VCaP (cell line): ENCODE measurements around the gene CDCA8.

Experiments used
- H3K27ac ChIP-seq: fragments of 450-650 bp; 2 replicates; pipeline ENCODE4 v1.5.1; 2017
- TF ChIP-seq, protein P1 (sequence below): fragments of 450-650 bp; conservative IDR thresholded peaks from 2 replicates; pipeline ENCODE4 v1.5.1; 2017; ENCODE audit warnings: mild to moderate bottlenecking, moderate library complexity

Gene CDCA8

DNA sequence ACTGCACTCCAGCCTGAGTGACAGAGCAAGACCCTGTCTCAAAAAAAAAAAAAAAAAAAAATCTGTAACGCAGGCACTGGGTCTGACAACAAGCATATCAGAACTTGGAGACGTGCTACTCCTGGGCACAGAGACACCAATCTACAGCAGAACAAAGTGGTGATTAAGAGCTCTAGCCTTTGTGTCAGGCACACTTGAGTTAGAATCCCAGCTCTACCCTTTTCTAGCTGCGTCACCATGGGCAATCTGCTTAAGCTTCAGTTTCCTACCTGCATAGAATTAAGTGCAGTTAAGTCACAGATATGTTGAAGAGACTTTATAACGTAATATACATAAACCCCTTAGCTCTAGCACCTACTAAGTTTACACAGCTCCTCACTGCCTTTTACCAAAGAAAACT is 3.4 kb upstream of the CDCA8 start:
- TF ChIP-seq, protein P1, sequence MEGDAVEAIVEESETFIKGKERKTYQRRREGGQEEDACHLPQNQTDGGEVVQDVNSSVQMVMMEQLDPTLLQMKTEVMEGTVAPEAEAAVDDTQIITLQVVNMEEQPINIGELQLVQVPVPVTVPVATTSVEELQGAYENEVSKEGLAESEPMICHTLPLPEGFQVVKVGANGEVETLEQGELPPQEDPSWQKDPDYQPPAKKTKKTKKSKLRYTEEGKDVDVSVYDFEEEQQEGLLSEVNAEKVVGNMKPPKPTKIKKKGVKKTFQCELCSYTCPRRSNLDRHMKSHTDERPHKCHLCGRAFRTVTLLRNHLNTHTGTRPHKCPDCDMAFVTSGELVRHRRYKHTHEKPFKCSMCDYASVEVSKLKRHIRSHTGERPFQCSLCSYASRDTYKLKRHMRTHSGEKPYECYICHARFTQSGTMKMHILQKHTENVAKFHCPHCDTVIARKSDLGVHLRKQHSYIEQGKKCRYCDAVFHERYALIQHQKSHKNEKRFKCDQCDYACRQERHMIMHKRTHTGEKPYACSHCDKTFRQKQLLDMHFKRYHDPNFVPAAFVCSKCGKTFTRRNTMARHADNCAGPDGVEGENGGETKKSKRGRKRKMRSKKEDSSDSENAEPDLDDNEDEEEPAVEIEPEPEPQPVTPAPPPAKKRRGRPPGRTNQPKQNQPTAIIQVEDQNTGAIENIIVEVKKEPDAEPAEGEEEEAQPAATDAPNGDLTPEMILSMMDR = no peak
- peak overlapping the region; percentile 79; the same call in 1 of the 2 replicates for H3K27ac ChIP-seq

DNA sequence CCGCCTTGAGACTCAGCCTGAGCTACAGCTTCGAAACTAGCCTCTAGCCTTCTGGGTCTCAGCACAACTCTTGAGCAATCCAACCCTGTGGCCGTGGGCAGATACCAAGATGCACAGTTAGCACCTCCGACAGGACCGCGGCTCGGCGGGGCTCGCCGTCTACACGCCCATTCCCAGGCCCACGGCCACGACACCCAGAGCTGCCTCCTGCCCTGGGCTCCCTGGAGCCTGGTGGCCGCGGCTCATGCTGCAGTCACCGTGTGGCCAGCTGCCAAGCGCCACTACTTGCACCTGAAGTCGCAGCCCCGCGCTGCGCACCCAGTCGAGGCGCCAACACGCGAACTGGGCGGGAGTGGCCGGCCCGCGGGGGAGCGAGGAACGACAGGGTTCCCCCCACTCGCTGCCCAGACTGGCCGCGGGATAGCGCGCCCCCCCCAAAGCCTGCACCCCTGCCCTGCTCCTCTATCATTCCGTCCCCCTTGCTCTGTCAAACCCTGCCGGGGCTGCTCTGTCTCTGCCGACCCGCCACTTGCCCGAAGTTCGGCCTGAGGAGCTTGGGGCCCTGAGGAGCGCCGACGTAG is 729 bp upstream of the CDCA8 start:
- TF ChIP-seq, protein P1 = no peak
- peak overlapping the region; percentile 79 for H3K27ac ChIP-seq

DNA sequence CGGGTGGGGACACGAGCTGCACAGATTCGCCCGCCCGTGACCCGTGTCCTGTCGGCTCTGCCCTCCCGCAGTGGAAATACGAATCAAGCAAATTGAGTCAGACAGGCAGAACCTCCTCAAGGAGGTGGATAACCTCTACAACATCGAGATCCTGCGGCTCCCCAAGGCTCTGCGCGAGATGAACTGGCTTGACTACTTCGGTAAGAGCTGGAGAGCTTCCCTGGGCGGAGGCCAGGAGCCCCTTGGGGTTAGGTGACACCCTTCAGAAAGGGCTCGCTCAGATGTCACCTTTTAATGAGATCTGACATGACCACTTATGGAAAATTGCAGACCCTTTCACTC is 489 bp downstream of the CDCA8 start:
- TF ChIP-seq, protein P1 = no peak

DNA sequence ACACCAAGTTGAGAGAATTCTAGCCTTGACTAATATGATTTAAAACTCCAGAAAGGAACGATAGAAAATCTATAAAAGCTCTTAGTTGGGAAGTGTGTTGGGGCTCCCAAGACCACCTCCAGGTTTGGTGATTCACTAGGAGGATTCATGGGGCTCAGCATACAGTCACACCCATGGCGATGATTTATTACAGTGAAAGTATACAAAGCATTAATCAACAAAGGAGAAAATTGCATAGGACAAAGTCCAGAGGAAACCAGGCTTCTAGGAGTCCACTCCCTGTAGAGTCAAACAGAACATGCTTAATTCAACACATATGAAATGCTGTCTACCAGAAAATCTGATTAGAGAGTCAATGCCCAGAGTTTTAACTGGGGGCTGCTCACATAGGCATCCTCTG is 4.8 kb downstream of the CDCA8 start:
- TF ChIP-seq, protein P1 = no peak
- no peak overlapping the region for H3K27ac ChIP-seq

More for the DNA sequence above, 489 bp downstream of the CDCA8 start:
- peak overlapping the region; percentile 79; the same call in 1 of the 2 replicates for H3K27ac ChIP-seq

DNA sequence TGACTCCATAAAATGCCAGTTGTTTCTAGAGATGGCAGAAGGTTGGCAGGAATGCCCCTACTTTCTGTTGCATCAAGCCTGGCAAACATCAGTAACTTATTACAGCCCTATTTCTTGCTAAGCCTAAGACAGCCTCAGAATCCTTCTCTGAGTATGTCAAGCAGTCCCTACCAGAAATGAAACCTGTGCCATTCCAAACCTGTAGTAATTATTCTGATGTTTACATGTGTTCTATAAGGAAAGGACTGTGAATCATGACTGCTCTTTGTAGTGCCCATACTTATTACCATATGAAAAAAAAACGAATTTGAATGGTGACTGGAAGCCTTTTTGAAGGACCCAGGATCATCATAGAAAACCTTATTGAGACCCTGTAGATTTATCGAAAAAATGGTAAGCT is 5.4 kb downstream of the CDCA8 start:
- TF ChIP-seq, protein P1 = no peak
- no peak overlapping the region for H3K27ac ChIP-seq

DNA sequence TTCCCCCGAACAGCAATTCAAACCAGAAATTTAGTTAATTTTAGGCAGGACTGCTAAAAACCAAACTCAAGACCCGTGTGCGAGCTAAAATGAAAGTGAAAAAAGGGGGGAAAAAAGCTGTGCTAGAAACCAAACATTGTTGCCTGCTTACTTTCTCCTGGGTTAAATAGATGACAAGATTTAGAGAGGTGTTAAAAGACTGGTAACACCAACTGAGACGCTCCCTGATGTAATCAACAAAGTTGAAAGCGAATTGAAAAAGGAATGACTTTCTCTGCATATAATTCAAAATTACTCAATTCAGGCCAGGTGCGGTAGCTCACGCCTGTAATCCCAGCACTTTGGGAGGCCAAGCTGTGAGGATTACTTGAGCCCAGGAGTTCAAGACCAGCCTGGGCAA is 6.8 kb downstream of the CDCA8 start:
- TF ChIP-seq, protein P1 = no peak
- no peak overlapping the region for H3K27ac ChIP-seq

DNA sequence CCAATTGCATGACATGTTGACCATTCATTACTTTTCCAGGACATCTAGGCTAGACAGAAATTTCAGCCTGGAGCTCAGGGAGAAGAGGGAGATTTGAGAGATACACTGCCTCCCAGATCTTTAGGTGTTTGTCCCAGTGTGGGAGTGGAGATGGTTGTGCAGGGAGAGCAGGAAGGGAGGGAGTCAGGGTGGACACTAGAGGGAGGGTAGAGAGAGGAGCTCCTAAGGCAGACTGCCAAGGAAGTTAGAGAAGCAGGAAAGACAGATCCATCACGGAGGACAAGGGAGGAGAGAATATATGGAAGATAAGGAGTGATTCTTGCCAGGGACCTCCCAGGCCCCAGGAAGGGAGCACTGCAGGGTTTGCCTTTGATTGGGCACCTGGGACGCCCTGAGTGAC is 8.7 kb downstream of the CDCA8 start:
- no peak overlapping the region for H3K27ac ChIP-seq
- TF ChIP-seq, protein P1 = no peak
